Measurements from ENCODE around the gene RPRML. TPM values are rescaled to one million over a fixed set of nuclear protein-coding genes. Genes with fewer than 3 reads are reported as not detected.

Gene RPRML
- total RNA-seq, 1 experiment from 2014 or later: 4.7 TPM

GRCh38 chr17:46962374-46962790 is 16.7 kb downstream of the RPRML start:
- ChIA-PET CTCF (interaction anchor here (1.2 kb wide), 1 partner anchor 17 kb away, joined by 3 read pairs; no protein-coding TSS in a partner anchor), POLR2A (no interaction called here)
- Mint-ChIP-seq H3K4me3 (no peak overlapping the region), H3K27ac (no peak overlapping the region), H3K9me3 (peaks cover 18% of the 10 kb centered on the region), H3K36me3 (peaks cover 9% of the 10 kb centered on the region), H3K4me1 (no peaks in the 10 kb centered on the region), H3K27me3 (ENCODE audit: low read depth) (peaks cover 17% of the 10 kb centered on the region)
- TF ChIP-seq MYBL2 (CRISPR knock-in tag; IDR thresholded peaks at IDR 0.05) (no peak), OVOL2 (CRISPR knock-in tag; IDR thresholded peaks at IDR 0.05; ENCODE audit: borderline replicate concordance) (no peak), ZBTB21 (CRISPR knock-in tag; IDR thresholded peaks at IDR 0.05; ENCODE audit: borderline replicate concordance) (no peak), ZBTB43 (CRISPR knock-in tag; IDR thresholded peaks at IDR 0.05) (no peak), ZNF423 (CRISPR knock-in tag; IDR thresholded peaks at IDR 0.05) (no peak), GTF2I (CRISPR knock-in tag; conservative IDR thresholded peaks at IDR 0.05) (no peak), ATF6 (CRISPR knock-in tag; IDR thresholded peaks at IDR 0.05) (no peak), IRF1 (CRISPR knock-in tag; IDR thresholded peaks at IDR 0.05) (no peak), EMX1 (CRISPR knock-in tag; IDR thresholded peaks at IDR 0.05) (no peak), E2F5 (CRISPR knock-in tag; IDR thresholded peaks at IDR 0.05) (no peak), NFATC4 (CRISPR knock-in tag; IDR thresholded peaks at IDR 0.05) (no peak), RELA (CRISPR knock-in tag; IDR thresholded peaks at IDR 0.05; ENCODE audit: borderline replicate concordance) (no peak), SMAD4 (CRISPR knock-in tag; IDR thresholded peaks at IDR 0.05) (no peak), SP1 (CRISPR knock-in tag; conservative IDR thresholded peaks at IDR 0.05) (no peak), ELF4 (CRISPR knock-in tag; IDR thresholded peaks at IDR 0.05; ENCODE audit: low read depth) (no peak), E2F4 (CRISPR knock-in tag; IDR thresholded peaks at IDR 0.05; ENCODE audit: borderline replicate concordance, low read depth) (no peak), USF2 (CRISPR knock-in tag; IDR thresholded peaks at IDR 0.05) (no peak), AR (CRISPR knock-in tag; IDR thresholded peaks at IDR 0.05) (no peak)
- ATAC-seq: no peak
- no peak for DNase-seq (ENCODE audit: low spot score)

Measured in WTC11 (cell line).